Testis (tissue), 2 donors: Measurements from ENCODE around the gene DIAPH3.

Experiments used
- CTCF ChIP-seq, 3 experiments: fragments of 450-650 bp in 2 of 3; fragments of 200-600 bp in 1 of 3; sonication (generic) in 1 of 3; IDR thresholded peaks; one replicate each; pipeline ENCODE4 v1.5.1; 2016 to 2019; ENCODE audit warnings: antibody characterized with exemption in 3 of 3, mild to moderate bottlenecking in 2 of 3, moderate library complexity in 1 of 3
- POLR2A ChIP-seq: fragments of 450-650 bp; IDR thresholded peaks from one replicate; pipeline ENCODE4 v1.6.1; 2017; ENCODE audit warnings: antibody characterized with exemption, mild to moderate bottlenecking, moderate library complexity

- no peak for TF ChIP-seq CTCF (IDR thresholded peaks at IDR 0.05)
- TF ChIP-seq POLR2A: no peak
Observed at GRCh38 chr13:59867867-59868266, 295.9 kb downstream of the DIAPH3 start.
